Measurements from ENCODE around the gene ZW10.

GRCh38 chr11:113779496-113779895, 6.0 kb upstream of the ZW10 start, which contains the start of gene CLDN25:
- no peak for TF ChIP-seq TAF1 (IDR thresholded peaks at IDR 0.05; ENCODE audit: low read depth, low read length)
- no peak for TF ChIP-seq POLR2A (IDR thresholded peaks at IDR 0.05; ENCODE audit: low read depth, low read length)
- no peak for TF ChIP-seq POU2F2 (IDR thresholded peaks at IDR 0.05; ENCODE audit: low read depth, low read length)

Measured in GM12891 (cell line).